HepG2 (cell line): ENCODE measurements around the gene CHRNB2. TPM values are rescaled to one million over a fixed set of nuclear protein-coding genes. Genes with fewer than 3 reads are reported as not detected.

ENCODE experiments used
- ATF7 ChIP-seq, 2 experiments: fragments of 450-650 bp in 1 of 2; sonication (generic) in 1 of 2; formaldehyde crosslinking in 1 of 2; IDR thresholded peaks; 2 replicates each; pipeline versions ENCODE4 v1.4.0 to v1.6.1; 2016 to 2020; ENCODE audit warnings: antibody characterized with exemption in 1 of 2, mild to moderate bottlenecking in 1 of 2, missing genetic modification reagents in 1 of 2
- CBX2 ChIP-seq, 2 experiments: fragments of 200-600 bp in 1 of 2; sonication (generic); formaldehyde crosslinking in 1 of 2; IDR thresholded peaks; 2 replicates each; pipeline versions ENCODE4 v1.7.0 to v1.8.1; 2018 to 2022; ENCODE audit warnings: low read depth in 2 of 2, low read length in 1 of 2, mild to moderate bottlenecking in 1 of 2, missing genetic modification reagents in 1 of 2
- MAFK ChIP-seq, 2 experiments: IDR thresholded peaks in 1 of 2; conservative IDR thresholded peaks in 1 of 2; 2 replicates each; pipeline ENCODE4 v1.6.1; 2011; ENCODE audit warnings: improper control_type of control experiment in 2 of 2, low read length in 2 of 2
- MYNN ChIP-seq: sonication (generic); formaldehyde crosslinking; IDR thresholded peaks from 2 replicates; pipeline ENCODE4 v1.4.0; 2020; ENCODE audit warnings: mild to moderate bottlenecking, low read depth, missing genetic modification reagents
- RBM39 ChIP-seq: fragments of 200-400 bp; formaldehyde crosslinking; IDR thresholded peaks from one replicate; pipeline ENCODE4 v1.6.1; 2018; ENCODE audit warnings: antibody characterized with exemption, mild to moderate bottlenecking, low read depth, low read length; ENCODE audit not compliant: poor library complexity, severe bottlenecking
- REXO4 ChIP-seq: sonication (generic); formaldehyde crosslinking; IDR thresholded peaks from 2 replicates; pipeline ENCODE4 v1.8.0; 2022; ENCODE audit warnings: missing genetic modification reagents, mild to moderate bottlenecking, borderline replicate concordance
- RFXANK ChIP-seq: IDR thresholded peaks from 2 replicates; pipeline ENCODE4 v1.6.1; 2016
- SRSF1 ChIP-seq: fragments of 200-400 bp; formaldehyde crosslinking; optimal IDR thresholded peaks from 2 replicates; pipeline ENCODE3; 2017; ENCODE audit warnings: mild to moderate bottlenecking, low read depth, low read length, moderate library complexity
- SRSF4 ChIP-seq: fragments of 200-400 bp; formaldehyde crosslinking; IDR thresholded peaks from one replicate; pipeline ENCODE4 v1.6.1; 2018; ENCODE audit warnings: mild to moderate bottlenecking, low read depth, low read length, moderate library complexity; ENCODE audit not compliant: poor library complexity, severe bottlenecking
- STAT6 ChIP-seq: sonication (generic); formaldehyde crosslinking; IDR thresholded peaks from 2 replicates; pipeline ENCODE4 v1.4.0; 2020; ENCODE audit warnings: missing genetic modification reagents, mild to moderate bottlenecking, borderline replicate concordance
- TAF15 ChIP-seq: fragments of 200-400 bp; formaldehyde crosslinking; IDR thresholded peaks from one replicate; pipeline ENCODE4 v1.6.1; 2018; ENCODE audit warnings: mild to moderate bottlenecking, low read depth, low read length; ENCODE audit not compliant: poor library complexity, severe bottlenecking
- TARDBP ChIP-seq: sonication (generic); formaldehyde crosslinking; IDR thresholded peaks from 2 replicates; pipeline ENCODE4 v1.8.0; 2022; ENCODE audit warnings: mild to moderate bottlenecking, missing genetic modification reagents
- TFDP1 ChIP-seq: IDR thresholded peaks from 2 replicates; pipeline ENCODE4 v1.6.1; 2016; ENCODE audit warnings: missing compliant biosample characterization, missing genetic modification reagents, borderline replicate concordance
- ZFP36L1 ChIP-seq: sonication (generic); formaldehyde crosslinking; IDR thresholded peaks from 2 replicates; pipeline ENCODE4 v1.8.0; 2022; ENCODE audit warnings: mild to moderate bottlenecking, missing genetic modification reagents, moderate library complexity
- ZNF17 ChIP-seq: sonication (generic); formaldehyde crosslinking; IDR thresholded peaks from 2 replicates; pipeline ENCODE4 v1.5.0; 2020; ENCODE audit warnings: mild to moderate bottlenecking, missing genetic modification reagents
- ZNF3 ChIP-seq: IDR thresholded peaks from 2 replicates; pipeline ENCODE4 v1.7.0; 2017; ENCODE audit warnings: inconsistent platforms
- ZNF670 ChIP-seq: sonication (generic); formaldehyde crosslinking; IDR thresholded peaks from 2 replicates; pipeline ENCODE4 v1.8.0; 2022; ENCODE audit warnings: mild to moderate bottlenecking, missing genetic modification reagents, borderline replicate concordance
- ZNF800 ChIP-seq: sonication (generic); formaldehyde crosslinking; IDR thresholded peaks from 2 replicates; pipeline ENCODE4 v1.4.0; 2020; ENCODE audit warnings: missing genetic modification reagents
- ZNF841 ChIP-seq: sonication (generic); formaldehyde crosslinking; IDR thresholded peaks from 2 replicates; pipeline ENCODE4 v1.8.1; 2023; ENCODE audit warnings: missing genetic modification reagents, borderline replicate concordance
- ZSCAN22 ChIP-seq: sonication (generic); formaldehyde crosslinking; IDR thresholded peaks from 2 replicates; pipeline ENCODE4 v1.4.0; 2020; ENCODE audit warnings: mild to moderate bottlenecking, missing genetic modification reagents
- polyA plus RNA-seq, 8 experiments: library from polyadenylated mRNA; depleted of rRNA in 3 of 8; stranded (reverse) in 7 of 8; unstranded in 1 of 8; fragments of >200 nt; fragmentation: Illumina TruSeq in 4 of 8; extraction: Trizol in 4 of 8; gene quantifications; 2 replicates each; pipeline versions ENCODE4 v1.2.1 to v1.2.3, GENCODE V29; 2011 to 2016; ENCODE audit warnings: low read depth in 4 of 8, missing spikeins in 1 of 8, mixed read lengths in 1 of 8; ENCODE audit not compliant: insufficient read depth in 1 of 8
- total RNA-seq, 5 experiments: library from RNA; depleted of rRNA; stranded (reverse); fragments of >200 nt; fragmentation: Illumina TruSeq; extraction: Trizol; gene quantifications; 2 replicates each; pipeline ENCODE4 v1.2.3, GENCODE V29; 2016; ENCODE audit warnings: low read depth in 1 of 5
- TF ChIP-seq, protein P1 (sequence below): sonication (generic); formaldehyde crosslinking; IDR thresholded peaks from 2 replicates; pipeline ENCODE4 v1.4.0; 2020; ENCODE audit warnings: mild to moderate bottlenecking, low read depth, missing genetic modification reagents

Gene CHRNB2
- total and polyA plus RNA-seq, 2 of the 13 experiments (the other 11 are each of a cell fraction or from before 2014, with no cell fraction given): 0.03 to 0.07 TPM

- TF ChIP-seq STAT6 (CRISPR knock-in tag) (no peak), REXO4 (peak; percentile 82; the same call in 1 of the 2 replicates), RFXANK (CRISPR knock-in tag) (peak; percentile 89; the same call in 1 of the 2 replicates), ZNF841 (0 out of 2 replicates have a peak, but pooled peaks have one; percentile 40), TAF15 (no peak), RBM39 (no peak), SRSF1 (no peak), ZNF3 (CRISPR knock-in tag) (peak; percentile 68; the same call in 1 of the 2 replicates), ATF7 (IDR thresholded peaks at IDR 0.05) (no peak), ATF7 (CRISPR knock-in tag; IDR thresholded peaks at IDR 0.05) (no peak), TARDBP (peak; percentile 70; the same call in 1 of the 2 replicates), TFDP1 (CRISPR knock-in tag) (peak; percentile 51; the same call in 1 of the 2 replicates), SRSF4 (no peak), ZNF670 (CRISPR knock-in tag) (peak; percentile 89; the same call in 1 of the 2 replicates), ZNF800 (CRISPR knock-in tag) (peak; percentile 83), MYNN (no peak), ZNF17 (CRISPR knock-in tag) (no peak; the same call in 1 of the 2 replicates), ZFP36L1 (peak; percentile 95), CBX2 (IDR thresholded peaks at IDR 0.05; ENCODE audit: low read depth, low read length) (no peak), CBX2 (CRISPR knock-in tag; IDR thresholded peaks at IDR 0.05; ENCODE audit: low read depth) (no peak), ZSCAN22 (CRISPR knock-in tag) (no peak), MAFK (conservative IDR thresholded peaks at IDR 0.05 in 1 of 2, IDR thresholded peaks at IDR 0.05 in 1 of 2; ENCODE audit: low read length in 2 of 2) (no peak)
- TF ChIP-seq, protein P1, sequence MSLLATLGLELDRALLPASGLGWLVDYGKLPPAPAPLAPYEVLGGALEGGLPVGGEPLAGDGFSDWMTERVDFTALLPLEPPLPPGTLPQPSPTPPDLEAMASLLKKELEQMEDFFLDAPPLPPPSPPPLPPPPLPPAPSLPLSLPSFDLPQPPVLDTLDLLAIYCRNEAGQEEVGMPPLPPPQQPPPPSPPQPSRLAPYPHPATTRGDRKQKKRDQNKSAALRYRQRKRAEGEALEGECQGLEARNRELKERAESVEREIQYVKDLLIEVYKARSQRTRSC (CRISPR knock-in tag): peak; percentile 91; the same call in 1 of the 2 replicates
Observed at GRCh38 chr1:154567386-154568156, at the start of gene CHRNB2 (continued).
